HepG2 (cell line): ENCODE data around the gene NDUFS1. TPM values are rescaled to one million over a fixed set of nuclear protein-coding genes. Genes with fewer than 3 reads are reported as not detected.

Source experiments
- DNMT1 ChIP-seq: sonication (generic); formaldehyde crosslinking; IDR thresholded peaks from 2 replicates; pipeline ENCODE4 v1.5.1; 2020; ENCODE audit warnings: mild to moderate bottlenecking, missing genetic modification reagents
- GABPA ChIP-seq, 2 experiments: IDR thresholded peaks; 2 replicates each; pipeline ENCODE4 v1.6.1; 2011 to 2016; ENCODE audit warnings: low read depth in 2 of 2, low read length in 1 of 2, missing biosample characterization in 1 of 2, missing genetic modification characterization in 1 of 2
- KDM2A ChIP-seq: sonication (generic); formaldehyde crosslinking; IDR thresholded peaks from 2 replicates; pipeline ENCODE4 v1.4.0; 2020; ENCODE audit warnings: low read depth, missing genetic modification reagents, borderline replicate concordance
- MAFF ChIP-seq: IDR thresholded peaks from 2 replicates; pipeline ENCODE4 v1.6.1; 2011; ENCODE audit warnings: low read depth, low read length, improper control_type of control experiment
- NCOA1 ChIP-seq: sonication (generic); formaldehyde crosslinking; IDR thresholded peaks from 2 replicates; pipeline ENCODE4 v1.9.0; 2021; ENCODE audit warnings: missing genetic modification reagents
- RBFOX2 ChIP-seq: fragments of 200-400 bp; formaldehyde crosslinking; IDR thresholded peaks from 2 replicates; pipeline ENCODE4 v1.6.1; 2017; ENCODE audit warnings: low read depth, mild to moderate bottlenecking, low read length
- RNF219 ChIP-seq: sonication (generic); formaldehyde crosslinking; IDR thresholded peaks from 2 replicates; pipeline ENCODE4 v1.5.0; 2020; ENCODE audit warnings: mild to moderate bottlenecking, missing genetic modification reagents
- SRSF9 ChIP-seq: fragments of 200-400 bp; formaldehyde crosslinking; IDR thresholded peaks from 2 replicates; pipeline ENCODE4 v1.6.1; 2018; ENCODE audit warnings: borderline replicate concordance, mild to moderate bottlenecking, low read depth, low read length; ENCODE audit not compliant: insufficient read depth, poor library complexity, severe bottlenecking
- ZBTB21 ChIP-seq: sonication (generic); formaldehyde crosslinking; IDR thresholded peaks from 2 replicates; pipeline ENCODE4 v1.4.0; 2020; ENCODE audit warnings: missing genetic modification reagents
- ZC3H13 ChIP-seq: sonication (generic); formaldehyde crosslinking; IDR thresholded peaks from 2 replicates; pipeline ENCODE4 v1.8.1; 2023; ENCODE audit warnings: mild to moderate bottlenecking, missing genetic modification reagents, moderate library complexity
- ZNF101 ChIP-seq: sonication (generic); formaldehyde crosslinking; IDR thresholded peaks from 2 replicates; pipeline ENCODE4 v1.4.0; 2020; ENCODE audit warnings: mild to moderate bottlenecking, low read depth, missing genetic modification reagents, borderline replicate concordance
- ZNF180 ChIP-seq: sonication (generic); formaldehyde crosslinking; IDR thresholded peaks from 2 replicates; pipeline ENCODE4 v1.4.0; 2020; ENCODE audit warnings: low read depth, missing genetic modification reagents, borderline replicate concordance
- ZNF251 ChIP-seq: sonication (generic); formaldehyde crosslinking; IDR thresholded peaks from 2 replicates; pipeline ENCODE4 v1.9.0; 2021; ENCODE audit warnings: mild to moderate bottlenecking, missing genetic modification reagents
- ZNF343 ChIP-seq: sonication (generic); formaldehyde crosslinking; IDR thresholded peaks from 2 replicates; pipeline ENCODE4 v1.4.0; 2020; ENCODE audit warnings: mild to moderate bottlenecking, missing genetic modification reagents
- ZNF605 ChIP-seq: sonication (generic); formaldehyde crosslinking; IDR thresholded peaks from 2 replicates; pipeline ENCODE4 v1.8.0; 2022; ENCODE audit warnings: mild to moderate bottlenecking, missing genetic modification reagents
- ZNF777 ChIP-seq: sonication (generic); formaldehyde crosslinking; IDR thresholded peaks from 2 replicates; pipeline ENCODE4 v1.4.0; 2020; ENCODE audit warnings: missing genetic modification reagents
- ZNF790 ChIP-seq: sonication (generic); formaldehyde crosslinking; IDR thresholded peaks from 2 replicates; pipeline ENCODE4 v1.8.0; 2022; ENCODE audit warnings: missing genetic modification reagents, mild to moderate bottlenecking, borderline replicate concordance
- ZNF841 ChIP-seq: sonication (generic); formaldehyde crosslinking; IDR thresholded peaks from 2 replicates; pipeline ENCODE4 v1.8.1; 2023; ENCODE audit warnings: missing genetic modification reagents, borderline replicate concordance
- ZNF879 ChIP-seq: sonication (generic); formaldehyde crosslinking; IDR thresholded peaks from 2 replicates; pipeline ENCODE4 v1.8.1; 2023; ENCODE audit warnings: missing genetic modification reagents
- polyA plus RNA-seq, 8 experiments: library from polyadenylated mRNA; depleted of rRNA in 3 of 8; stranded (reverse) in 7 of 8; unstranded in 1 of 8; fragments of >200 nt; fragmentation: Illumina TruSeq in 4 of 8; extraction: Trizol in 4 of 8; gene quantifications; 2 replicates each; pipeline versions ENCODE4 v1.2.1 to v1.2.3, GENCODE V29; 2011 to 2016; ENCODE audit warnings: low read depth in 4 of 8, missing spikeins in 1 of 8, mixed read lengths in 1 of 8; ENCODE audit not compliant: insufficient read depth in 1 of 8
- total RNA-seq, 5 experiments: library from RNA; depleted of rRNA; stranded (reverse); fragments of >200 nt; fragmentation: Illumina TruSeq; extraction: Trizol; gene quantifications; 2 replicates each; pipeline ENCODE4 v1.2.3, GENCODE V29; 2016; ENCODE audit warnings: low read depth in 1 of 5
- TF ChIP-seq, protein P1 (sequence below): sonication (generic); formaldehyde crosslinking; IDR thresholded peaks from 2 replicates; pipeline ENCODE4 v1.5.0; 2020; ENCODE audit warnings: missing genetic modification reagents
- TF ChIP-seq, protein P2 (sequence below): sonication (generic); formaldehyde crosslinking; IDR thresholded peaks from 2 replicates; pipeline ENCODE4 v1.5.0; 2020; ENCODE audit warnings: mild to moderate bottlenecking, low read depth, missing genetic modification reagents, borderline replicate concordance
- TF ChIP-seq, protein P3 (sequence below): sonication (generic); formaldehyde crosslinking; IDR thresholded peaks from 2 replicates; pipeline ENCODE4 v1.4.0; 2020; ENCODE audit warnings: missing genetic modification reagents, borderline replicate concordance
- TF ChIP-seq, protein P4 (sequence below): sonication (generic); formaldehyde crosslinking; IDR thresholded peaks from 2 replicates; pipeline ENCODE4 v1.4.0; 2020; ENCODE audit warnings: missing genetic modification reagents

Gene NDUFS1
- total and polyA plus RNA-seq, 2 of the 13 experiments (the other 11 are each of a cell fraction or from before 2014, with no cell fraction given), result 139 to 242 TPM

DNA sequence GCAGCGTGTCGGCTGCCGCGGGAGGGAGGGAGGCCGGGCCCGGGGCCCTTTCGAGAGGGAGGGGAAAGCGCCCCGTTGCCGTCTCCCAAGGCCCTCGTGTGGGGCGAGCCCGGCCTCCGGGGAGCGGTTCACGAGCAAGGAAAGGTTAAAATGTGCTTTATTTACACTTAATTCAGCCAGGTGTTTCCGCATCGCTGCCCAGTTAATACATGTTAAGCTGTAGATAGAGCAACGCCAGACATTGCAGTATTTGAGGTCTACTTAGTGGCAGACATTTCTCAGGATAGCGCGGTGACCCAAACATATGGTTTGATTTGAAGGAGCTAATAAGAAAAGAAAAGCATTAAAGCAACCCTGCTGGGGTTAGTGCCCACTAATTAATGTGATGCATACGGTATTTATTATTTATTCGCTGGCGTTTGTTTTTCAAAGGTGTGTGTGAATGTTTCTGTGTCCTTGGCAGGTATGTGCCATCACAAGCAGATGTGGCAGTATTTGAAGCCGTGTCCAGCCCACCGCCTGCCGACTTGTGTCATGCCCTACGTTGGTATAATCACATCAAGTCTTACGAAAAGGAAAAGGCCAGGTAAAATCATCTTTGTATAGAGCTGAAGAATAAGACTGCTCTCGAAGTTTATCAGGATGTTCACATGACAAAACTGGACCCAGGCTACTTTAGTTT, 1.0 kb upstream of the NDUFS1 start (continued):
- TF ChIP-seq, protein P1, sequence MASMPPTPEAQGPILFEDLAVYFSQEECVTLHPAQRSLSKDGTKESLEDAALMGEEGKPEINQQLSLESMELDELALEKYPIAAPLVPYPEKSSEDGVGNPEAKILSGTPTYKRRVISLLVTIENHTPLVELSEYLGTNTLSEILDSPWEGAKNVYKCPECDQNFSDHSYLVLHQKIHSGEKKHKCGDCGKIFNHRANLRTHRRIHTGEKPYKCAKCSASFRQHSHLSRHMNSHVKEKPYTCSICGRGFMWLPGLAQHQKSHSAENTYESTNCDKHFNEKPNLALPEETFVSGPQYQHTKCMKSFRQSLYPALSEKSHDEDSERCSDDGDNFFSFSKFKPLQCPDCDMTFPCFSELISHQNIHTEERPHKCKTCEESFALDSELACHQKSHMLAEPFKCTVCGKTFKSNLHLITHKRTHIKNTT (CRISPR knock-in tag), result no peak
- TF ChIP-seq ZNF879 (CRISPR knock-in tag) (no peak), KDM2A (CRISPR knock-in tag) (no peak), MAFF (no peak), ZBTB21 (CRISPR knock-in tag) (no peak), ZNF605 (CRISPR knock-in tag) (peak; percentile 11; the same call in 1 of the 2 replicates), ZNF343 (CRISPR knock-in tag) (no peak), NCOA1 (CRISPR knock-in tag) (no peak), ZNF180 (no peak), RBFOX2 (no peak), SRSF9 (no peak), ZNF251 (CRISPR knock-in tag) (no peak), ZC3H13 (CRISPR knock-in tag) (peak; percentile 58; the same call in 1 of the 2 replicates), ZNF841 (CRISPR knock-in tag) (no peak), DNMT1 (no peak), ZNF777 (CRISPR knock-in tag) (no peak), ZNF101 (no peak), ZNF790 (CRISPR knock-in tag) (0 out of 2 replicates have a peak, but pooled peaks have one; percentile 15), RNF219 (peak; percentile 61; the same call in 1 of the 2 replicates), GABPA (IDR thresholded peaks at IDR 0.05; ENCODE audit: low read depth, low read length) (no peak), GABPA (CRISPR knock-in tag; IDR thresholded peaks at IDR 0.05; ENCODE audit: low read depth) (no peak)
- TF ChIP-seq, protein P2, sequence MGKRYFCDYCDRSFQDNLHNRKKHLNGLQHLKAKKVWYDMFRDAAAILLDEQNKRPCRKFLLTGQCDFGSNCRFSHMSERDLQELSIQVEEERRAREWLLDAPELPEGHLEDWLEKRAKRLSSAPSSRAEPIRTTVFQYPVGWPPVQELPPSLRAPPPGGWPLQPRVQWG (CRISPR knock-in tag), result no peak
- TF ChIP-seq, protein P3, sequence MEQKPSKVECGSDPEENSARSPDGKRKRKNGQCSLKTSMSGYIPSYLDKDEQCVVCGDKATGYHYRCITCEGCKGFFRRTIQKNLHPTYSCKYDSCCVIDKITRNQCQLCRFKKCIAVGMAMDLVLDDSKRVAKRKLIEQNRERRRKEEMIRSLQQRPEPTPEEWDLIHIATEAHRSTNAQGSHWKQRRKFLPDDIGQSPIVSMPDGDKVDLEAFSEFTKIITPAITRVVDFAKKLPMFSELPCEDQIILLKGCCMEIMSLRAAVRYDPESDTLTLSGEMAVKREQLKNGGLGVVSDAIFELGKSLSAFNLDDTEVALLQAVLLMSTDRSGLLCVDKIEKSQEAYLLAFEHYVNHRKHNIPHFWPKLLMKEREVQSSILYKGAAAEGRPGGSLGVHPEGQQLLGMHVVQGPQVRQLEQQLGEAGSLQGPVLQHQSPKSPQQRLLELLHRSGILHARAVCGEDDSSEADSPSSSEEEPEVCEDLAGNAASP, result no peak
- TF ChIP-seq, protein P4, sequence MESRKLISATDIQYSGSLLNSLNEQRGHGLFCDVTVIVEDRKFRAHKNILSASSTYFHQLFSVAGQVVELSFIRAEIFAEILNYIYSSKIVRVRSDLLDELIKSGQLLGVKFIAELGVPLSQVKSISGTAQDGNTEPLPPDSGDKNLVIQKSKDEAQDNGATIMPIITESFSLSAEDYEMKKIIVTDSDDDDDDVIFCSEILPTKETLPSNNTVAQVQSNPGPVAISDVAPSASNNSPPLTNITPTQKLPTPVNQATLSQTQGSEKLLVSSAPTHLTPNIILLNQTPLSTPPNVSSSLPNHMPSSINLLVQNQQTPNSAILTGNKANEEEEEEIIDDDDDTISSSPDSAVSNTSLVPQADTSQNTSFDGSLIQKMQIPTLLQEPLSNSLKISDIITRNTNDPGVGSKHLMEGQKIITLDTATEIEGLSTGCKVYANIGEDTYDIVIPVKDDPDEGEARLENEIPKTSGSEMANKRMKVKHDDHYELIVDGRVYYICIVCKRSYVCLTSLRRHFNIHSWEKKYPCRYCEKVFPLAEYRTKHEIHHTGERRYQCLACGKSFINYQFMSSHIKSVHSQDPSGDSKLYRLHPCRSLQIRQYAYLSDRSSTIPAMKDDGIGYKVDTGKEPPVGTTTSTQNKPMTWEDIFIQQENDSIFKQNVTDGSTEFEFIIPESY (CRISPR knock-in tag), result no peak
